Osteocyte (in vitro differentiated cells): ENCODE measurements around the gene EEF2K. TPM values are rescaled to one million over a fixed set of nuclear protein-coding genes. Genes with fewer than 3 reads are reported as not detected.

Experiments
- DNase-seq: peaks from one replicate; pipeline ENCODE4 v3.0.0; 2021; ENCODE audit warnings: mixed read lengths; ENCODE audit not compliant: unreplicated experiment; ENCODE audit errors: extremely low spot score
- H3K27ac Mint-ChIP-seq: one replicate; pipeline ENCODE4 v1.8.0; 2021; ENCODE audit warnings: mild to moderate bottlenecking, mixed read lengths; ENCODE audit not compliant: unreplicated experiment
- H3K27me3 Mint-ChIP-seq: one replicate; pipeline ENCODE4 v1.8.0; 2021; ENCODE audit warnings: mixed read lengths; ENCODE audit not compliant: unreplicated experiment
- H3K36me3 Mint-ChIP-seq: one replicate; pipeline ENCODE4 v1.8.0; 2021; ENCODE audit warnings: mixed read lengths; ENCODE audit not compliant: unreplicated experiment
- H3K4me1 Mint-ChIP-seq: one replicate; pipeline ENCODE4 v1.8.0; 2021; ENCODE audit warnings: mixed read lengths; ENCODE audit not compliant: unreplicated experiment
- H3K4me3 Mint-ChIP-seq: one replicate; pipeline ENCODE4 v1.8.0; 2021; ENCODE audit warnings: mild to moderate bottlenecking, moderate library complexity, mixed read lengths; ENCODE audit not compliant: unreplicated experiment
- H3K9me3 Mint-ChIP-seq: one replicate; pipeline ENCODE4 v1.8.0; 2021; ENCODE audit warnings: mixed read lengths; ENCODE audit not compliant: unreplicated experiment
- total RNA-seq: library from RNA; stranded (reverse); gene quantifications from 2 replicates; pipeline ENCODE4 v1.2.1, GENCODE V29; 2021
- TF ChIP-seq, protein P1 (sequence below): fragments of 200-600 bp; sonication (generic); IDR thresholded peaks from 2 replicates; pipeline ENCODE4 v1.5.0; 2021; ENCODE audit warnings: antibody characterized with exemption, mild to moderate bottlenecking, moderate library complexity

EEF2K gene
- total RNA-seq, 1 donor from 2014 or later, result 23.8 TPM

DNA sequence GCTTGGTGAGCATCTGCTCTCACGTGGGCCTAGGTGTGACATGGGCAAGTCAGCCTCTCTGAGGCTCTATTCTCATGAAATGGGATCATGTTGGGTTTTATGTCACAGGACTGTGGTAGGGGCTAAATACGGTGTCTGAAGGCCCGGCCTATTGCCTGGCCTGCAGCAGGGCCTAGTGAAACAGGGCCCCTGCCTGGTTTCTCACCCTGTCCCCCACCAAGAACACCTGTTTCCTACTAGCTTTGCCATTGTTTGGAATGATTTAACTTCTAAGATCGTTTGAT lies 120.2 kb downstream of the EEF2K start:
- TF ChIP-seq, protein P1, sequence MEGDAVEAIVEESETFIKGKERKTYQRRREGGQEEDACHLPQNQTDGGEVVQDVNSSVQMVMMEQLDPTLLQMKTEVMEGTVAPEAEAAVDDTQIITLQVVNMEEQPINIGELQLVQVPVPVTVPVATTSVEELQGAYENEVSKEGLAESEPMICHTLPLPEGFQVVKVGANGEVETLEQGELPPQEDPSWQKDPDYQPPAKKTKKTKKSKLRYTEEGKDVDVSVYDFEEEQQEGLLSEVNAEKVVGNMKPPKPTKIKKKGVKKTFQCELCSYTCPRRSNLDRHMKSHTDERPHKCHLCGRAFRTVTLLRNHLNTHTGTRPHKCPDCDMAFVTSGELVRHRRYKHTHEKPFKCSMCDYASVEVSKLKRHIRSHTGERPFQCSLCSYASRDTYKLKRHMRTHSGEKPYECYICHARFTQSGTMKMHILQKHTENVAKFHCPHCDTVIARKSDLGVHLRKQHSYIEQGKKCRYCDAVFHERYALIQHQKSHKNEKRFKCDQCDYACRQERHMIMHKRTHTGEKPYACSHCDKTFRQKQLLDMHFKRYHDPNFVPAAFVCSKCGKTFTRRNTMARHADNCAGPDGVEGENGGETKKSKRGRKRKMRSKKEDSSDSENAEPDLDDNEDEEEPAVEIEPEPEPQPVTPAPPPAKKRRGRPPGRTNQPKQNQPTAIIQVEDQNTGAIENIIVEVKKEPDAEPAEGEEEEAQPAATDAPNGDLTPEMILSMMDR, result no peak
- no peaks in the 10 kb centered on the region for H3K9me3 Mint-ChIP-seq
- no peaks in the 10 kb centered on the region for H3K27me3 Mint-ChIP-seq
- H3K27ac Mint-ChIP-seq, result no peak overlapping the region
- DNase-seq, result no peak
- H3K36me3 Mint-ChIP-seq, result peaks cover 23% of the 10 kb centered on the region
- H3K4me1 Mint-ChIP-seq, result no peaks in the 10 kb centered on the region
- H3K4me3 Mint-ChIP-seq, result no peak overlapping the region

DNA sequence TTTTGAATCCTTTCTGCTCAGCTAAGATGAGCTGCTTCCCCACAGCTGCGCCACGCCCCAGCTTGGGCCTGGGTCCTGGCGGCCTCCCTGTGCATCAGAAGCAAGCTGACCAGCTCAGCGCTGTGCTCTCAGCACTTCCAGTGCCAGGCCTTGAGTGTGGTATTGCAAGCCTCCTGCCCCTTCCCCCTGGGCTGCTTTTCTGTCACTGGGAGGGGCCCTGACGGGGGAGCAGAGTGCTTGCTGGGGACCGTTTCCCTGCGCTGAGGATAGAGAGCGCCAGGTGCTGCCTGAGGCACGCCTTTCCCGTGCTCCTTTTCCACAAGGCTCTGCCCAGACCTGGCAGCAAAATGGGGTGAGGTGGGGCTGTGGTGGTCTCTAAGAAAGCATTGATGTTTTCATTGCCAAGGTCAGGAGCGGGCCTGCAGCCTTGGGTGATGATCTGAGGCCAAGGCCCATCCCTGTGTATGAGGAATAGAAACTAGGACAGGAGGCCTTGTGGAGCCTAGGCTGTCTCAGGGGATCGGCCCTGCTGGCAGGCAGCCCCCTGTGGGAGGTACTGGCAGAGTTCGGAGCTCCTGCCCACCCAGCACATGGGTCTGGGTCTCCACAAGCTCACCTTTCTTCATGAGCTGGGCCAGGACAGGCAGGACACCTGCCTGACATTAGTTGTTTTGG lies 120.8 kb downstream of the EEF2K start:
- H3K9me3 Mint-ChIP-seq, result no peaks in the 10 kb centered on the region
- no peaks in the 10 kb centered on the region for H3K27me3 Mint-ChIP-seq
- TF ChIP-seq, protein P1, result no peak
- no peak overlapping the region for H3K27ac Mint-ChIP-seq
- DNase-seq, result peak; percentile 73
- peaks cover 28% of the 10 kb centered on the region for H3K36me3 Mint-ChIP-seq
- H3K4me3 Mint-ChIP-seq, result no peak overlapping the region
- H3K4me1 Mint-ChIP-seq, result no peaks in the 10 kb centered on the region

DNA sequence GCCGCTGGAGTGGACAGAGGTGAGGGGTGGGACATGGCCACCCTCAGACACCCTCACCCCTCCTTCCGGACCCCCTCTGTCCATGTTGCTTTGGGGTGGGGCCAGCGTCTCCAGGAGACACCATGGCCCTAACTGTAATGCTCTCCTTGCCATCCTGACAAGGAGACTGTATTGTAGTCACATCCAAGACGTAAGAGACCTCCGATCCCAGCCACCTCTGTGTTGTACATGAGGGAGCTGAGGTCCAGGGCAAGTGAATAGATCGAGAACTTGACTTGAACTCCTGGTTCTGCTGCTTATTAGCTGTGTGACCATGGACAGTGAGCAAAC lies 121.3 kb downstream of the EEF2K start:
- Mint-ChIP-seq H3K27ac (no peak overlapping the region), H3K4me1 (no peaks in the 10 kb centered on the region)

DNA sequence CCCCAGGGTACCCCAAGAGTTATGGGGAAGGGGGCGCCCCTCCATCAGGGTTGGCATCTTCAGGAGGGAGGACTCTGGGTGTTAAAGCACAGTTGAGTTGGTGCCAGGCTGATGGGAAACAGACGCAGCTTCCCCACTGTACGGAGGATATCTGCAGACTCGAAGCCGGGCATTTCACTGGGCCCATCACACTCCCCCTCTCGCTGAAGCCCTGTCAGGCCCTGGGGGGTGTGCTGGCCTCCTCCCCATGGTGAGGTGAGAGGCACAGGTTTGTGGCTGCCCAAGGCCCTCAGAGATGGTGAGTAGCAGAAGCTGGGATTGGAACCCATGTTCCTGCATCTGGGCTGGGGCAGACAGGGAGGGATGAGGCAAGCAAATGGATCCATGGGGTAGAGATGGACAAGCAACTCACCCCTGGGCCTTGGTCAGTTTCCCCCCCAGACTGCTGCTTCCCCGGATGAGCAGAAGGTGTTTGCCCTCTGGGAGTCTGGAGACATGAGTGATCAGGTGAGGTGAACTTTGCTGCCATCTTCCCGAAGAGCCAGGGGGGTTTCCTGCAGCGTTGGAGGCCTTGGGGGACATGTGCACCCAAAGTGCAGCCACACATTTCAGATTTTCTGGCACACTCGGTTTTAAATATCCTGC lies 122.1 kb downstream of the EEF2K start:
- no peaks in the 10 kb centered on the region for H3K9me3 Mint-ChIP-seq
- H3K36me3 Mint-ChIP-seq, result peaks cover 36% of the 10 kb centered on the region
- H3K4me3 Mint-ChIP-seq, result no peak overlapping the region
- TF ChIP-seq, protein P1, result no peak
- H3K4me1 Mint-ChIP-seq, result no peaks in the 10 kb centered on the region
- H3K27ac Mint-ChIP-seq, result no peak overlapping the region
- peak; percentile 69 for DNase-seq
- H3K27me3 Mint-ChIP-seq, result no peaks in the 10 kb centered on the region

More for the DNA sequence above, 121.3 kb downstream of the EEF2K start:
- no peak overlapping the region for H3K4me3 Mint-ChIP-seq
- H3K36me3 Mint-ChIP-seq, result peaks cover 33% of the 10 kb centered on the region
- no peaks in the 10 kb centered on the region for H3K27me3 Mint-ChIP-seq
- DNase-seq, result no peak
- TF ChIP-seq, protein P1, result no peak
- no peaks in the 10 kb centered on the region for H3K9me3 Mint-ChIP-seq

DNA sequence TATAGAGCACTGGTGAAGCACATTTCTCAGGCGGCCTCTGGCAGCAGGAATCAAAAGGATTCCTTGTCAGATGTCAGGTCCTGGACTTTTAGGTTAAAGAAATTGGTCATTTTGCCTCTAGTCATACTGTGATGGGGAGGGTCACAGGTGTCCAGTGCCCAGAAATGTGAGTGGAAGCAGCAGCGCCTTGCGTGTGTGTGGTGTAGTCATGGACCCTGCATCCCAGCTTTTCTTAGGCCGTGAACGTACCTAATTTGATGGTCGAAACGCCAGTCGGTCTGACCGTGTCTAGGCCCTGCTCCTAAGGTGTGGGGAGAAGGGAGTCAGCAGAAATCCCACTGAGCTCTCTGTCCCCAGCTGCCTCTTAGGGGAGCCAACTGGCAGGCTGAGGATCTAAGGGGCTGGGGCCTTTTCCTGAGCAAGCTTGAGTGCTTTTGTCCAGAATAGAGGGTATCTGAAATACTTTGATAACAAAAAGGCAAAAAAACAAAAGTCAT lies 123.2 kb downstream of the EEF2K start:
- no peaks in the 10 kb centered on the region for H3K27me3 Mint-ChIP-seq
- H3K4me1 Mint-ChIP-seq, result no peaks in the 10 kb centered on the region
- peak; percentile 73 for DNase-seq
- H3K36me3 Mint-ChIP-seq, result peaks cover 39% of the 10 kb centered on the region
- H3K9me3 Mint-ChIP-seq, result no peaks in the 10 kb centered on the region
- TF ChIP-seq, protein P1, result no peak
- no peak overlapping the region for H3K27ac Mint-ChIP-seq
- no peak overlapping the region for H3K4me3 Mint-ChIP-seq
